GM12872 (cell line): Measurements from ENCODE around the gene TNS3.

Experiments
- TF ChIP-seq, protein P1 (sequence below): IDR thresholded peaks from 3 replicates; pipeline ENCODE4 v1.5.1; 2011; ENCODE audit warnings: low read depth, mild to moderate bottlenecking, low read length, moderate library complexity; ENCODE audit not compliant: insufficient read depth

The TNS3 gene

DNA sequence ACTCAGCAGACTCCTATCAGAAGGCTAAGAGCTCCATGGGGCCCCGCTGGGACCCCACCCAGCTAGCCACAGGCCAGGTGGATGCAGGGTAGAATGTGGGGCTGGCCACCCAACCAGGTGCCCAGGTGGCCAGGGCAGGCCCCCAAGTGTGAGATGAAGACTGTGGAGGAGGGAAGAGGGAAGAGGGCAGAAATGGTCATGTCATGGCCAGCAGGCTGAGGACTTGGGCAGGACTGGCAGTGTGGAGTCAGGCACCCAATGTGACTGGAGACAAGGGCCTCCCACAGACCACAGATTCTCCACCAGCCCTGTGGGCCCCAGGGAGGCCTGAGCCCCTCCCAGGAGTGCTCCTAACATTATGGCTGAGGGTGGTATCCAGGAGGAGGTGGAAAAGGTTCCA lies 141.6 kb downstream of the TNS3 start:
- TF ChIP-seq, protein P1, sequence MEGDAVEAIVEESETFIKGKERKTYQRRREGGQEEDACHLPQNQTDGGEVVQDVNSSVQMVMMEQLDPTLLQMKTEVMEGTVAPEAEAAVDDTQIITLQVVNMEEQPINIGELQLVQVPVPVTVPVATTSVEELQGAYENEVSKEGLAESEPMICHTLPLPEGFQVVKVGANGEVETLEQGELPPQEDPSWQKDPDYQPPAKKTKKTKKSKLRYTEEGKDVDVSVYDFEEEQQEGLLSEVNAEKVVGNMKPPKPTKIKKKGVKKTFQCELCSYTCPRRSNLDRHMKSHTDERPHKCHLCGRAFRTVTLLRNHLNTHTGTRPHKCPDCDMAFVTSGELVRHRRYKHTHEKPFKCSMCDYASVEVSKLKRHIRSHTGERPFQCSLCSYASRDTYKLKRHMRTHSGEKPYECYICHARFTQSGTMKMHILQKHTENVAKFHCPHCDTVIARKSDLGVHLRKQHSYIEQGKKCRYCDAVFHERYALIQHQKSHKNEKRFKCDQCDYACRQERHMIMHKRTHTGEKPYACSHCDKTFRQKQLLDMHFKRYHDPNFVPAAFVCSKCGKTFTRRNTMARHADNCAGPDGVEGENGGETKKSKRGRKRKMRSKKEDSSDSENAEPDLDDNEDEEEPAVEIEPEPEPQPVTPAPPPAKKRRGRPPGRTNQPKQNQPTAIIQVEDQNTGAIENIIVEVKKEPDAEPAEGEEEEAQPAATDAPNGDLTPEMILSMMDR = no peak

DNA sequence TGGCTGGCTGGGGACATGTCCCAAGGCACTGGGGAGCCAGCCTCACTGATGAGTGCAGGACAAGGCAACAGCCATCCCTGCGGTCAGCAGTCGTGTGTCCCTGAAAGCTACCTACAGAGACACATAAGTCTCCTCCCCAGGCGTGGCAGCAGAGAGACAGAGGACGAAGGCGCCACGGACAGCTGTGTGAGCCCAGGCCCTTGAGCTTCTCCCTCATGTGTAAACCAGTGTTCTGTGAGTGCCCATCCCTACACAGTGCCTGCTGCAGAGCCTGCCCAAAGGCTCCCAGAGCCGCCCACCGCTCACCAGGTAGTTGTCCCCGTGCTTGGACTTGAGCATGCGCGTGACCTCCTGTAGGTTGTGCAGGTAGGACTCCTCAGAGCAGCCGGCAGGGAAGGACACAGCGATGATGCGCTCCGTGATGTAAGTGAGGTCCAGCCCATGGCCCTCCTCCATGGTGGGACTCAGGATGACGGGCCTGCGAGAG lies 142.7 kb downstream of the TNS3 start:
- TF ChIP-seq, protein P1 = no peak

DNA sequence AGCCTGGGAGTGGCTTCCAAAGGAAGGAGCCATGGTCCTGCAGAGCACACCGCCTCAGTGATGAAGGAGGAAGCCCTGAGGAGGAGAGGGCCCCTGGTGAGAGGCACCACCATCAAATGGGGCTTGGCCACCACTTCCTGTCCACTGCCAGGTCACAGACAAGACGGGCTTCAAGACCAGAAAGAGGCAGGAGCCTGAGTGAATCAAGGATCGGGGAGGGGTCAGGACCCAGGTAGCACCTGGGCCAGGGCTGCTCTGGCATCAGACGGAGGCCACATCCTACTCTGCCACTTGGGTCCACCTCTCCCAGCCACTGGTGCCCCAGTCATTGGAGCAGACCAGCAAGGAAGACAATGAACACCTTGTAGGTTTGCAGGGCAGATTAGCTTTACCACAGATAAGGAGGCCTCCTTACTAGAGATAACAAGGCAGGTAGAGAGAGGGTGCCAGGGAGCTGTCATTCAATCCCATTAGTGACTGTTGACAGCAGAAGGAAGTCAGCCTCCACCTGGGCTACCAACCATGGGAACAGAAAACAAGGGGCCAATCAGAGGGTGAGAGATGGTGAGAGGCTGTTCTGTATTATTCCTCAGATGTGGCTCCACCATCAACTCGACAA lies 143.4 kb downstream of the TNS3 start:
- TF ChIP-seq, protein P1 = no peak

DNA sequence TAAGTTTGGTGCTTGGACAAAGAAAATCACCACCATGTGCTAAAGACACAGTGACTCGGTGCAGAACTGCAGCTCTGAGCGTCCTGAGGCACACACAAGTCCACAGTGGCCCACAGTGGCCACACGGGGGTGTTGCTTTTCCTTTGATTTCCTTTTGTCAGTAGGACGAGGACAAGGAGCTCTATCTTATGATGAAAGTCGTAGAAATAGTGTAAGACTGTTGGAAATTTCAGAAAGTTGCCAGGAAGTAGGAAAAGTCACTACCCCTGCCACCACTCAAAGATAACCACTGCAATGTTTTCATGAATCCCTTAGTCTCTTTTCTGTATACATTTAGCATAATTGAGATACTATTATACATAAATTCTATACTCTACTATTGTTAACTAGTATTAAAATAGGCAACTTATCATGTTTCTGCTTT lies 146.0 kb downstream of the TNS3 start:
- TF ChIP-seq, protein P1 = peak; percentile 60; the same call in 2 of the 3 replicates

DNA sequence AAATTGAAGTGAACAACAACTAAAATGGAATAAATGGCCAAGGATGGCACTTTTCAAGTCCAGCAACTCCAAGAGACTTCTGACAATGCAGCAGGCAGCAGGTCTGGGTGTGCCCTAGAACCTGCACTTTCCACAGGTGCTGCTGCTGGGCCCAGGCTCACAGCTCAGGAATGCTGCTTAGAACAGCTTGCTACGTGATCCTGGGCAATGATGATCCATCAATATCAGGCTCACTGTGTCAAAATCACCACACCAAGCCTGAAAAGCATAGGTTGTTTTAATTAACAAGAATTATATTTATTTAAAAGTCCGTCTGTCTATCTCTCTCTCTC lies 148.4 kb downstream of the TNS3 start:
- TF ChIP-seq, protein P1 = no peak

DNA sequence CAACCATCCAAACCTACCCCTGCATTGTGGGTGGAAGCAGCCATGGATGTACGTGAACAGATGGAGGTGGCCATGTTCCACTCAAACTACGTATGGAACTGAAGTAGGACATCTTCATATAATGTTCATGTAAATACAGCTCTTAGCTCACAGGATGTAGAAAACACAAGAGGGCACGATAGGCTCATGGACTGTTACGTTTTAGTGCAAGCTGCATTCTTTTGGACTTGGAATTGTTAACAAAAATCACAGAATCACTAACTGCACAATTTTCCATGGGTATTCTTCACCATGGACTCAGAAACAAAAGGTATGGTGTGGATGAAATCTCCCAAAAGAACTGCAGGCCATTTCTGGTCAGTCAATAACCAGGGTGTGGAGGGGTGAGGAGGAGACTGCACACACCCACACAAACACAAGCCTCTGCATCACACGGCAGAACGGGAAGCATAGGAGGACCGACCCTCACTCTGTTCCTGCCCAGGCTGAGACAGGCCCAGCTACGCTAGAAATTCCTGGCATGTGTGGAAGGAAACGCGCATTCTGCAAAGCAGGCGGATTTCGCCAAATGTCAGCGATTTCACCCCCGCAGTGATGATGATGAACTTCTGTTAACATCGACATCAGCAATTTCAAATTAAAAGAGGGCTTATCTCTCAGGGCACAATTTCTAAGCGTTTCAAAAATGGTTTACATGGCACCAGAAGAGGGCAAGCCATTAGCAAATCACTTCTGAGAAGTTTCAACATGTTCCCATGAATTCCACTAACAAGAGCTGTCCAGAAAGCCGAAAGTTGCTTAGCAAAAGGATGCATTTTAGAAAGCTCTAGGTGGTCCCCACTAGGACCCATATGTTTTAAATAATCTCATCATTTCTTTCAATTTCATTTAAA lies 149.0 kb downstream of the TNS3 start:
- TF ChIP-seq, protein P1 = no peak

DNA sequence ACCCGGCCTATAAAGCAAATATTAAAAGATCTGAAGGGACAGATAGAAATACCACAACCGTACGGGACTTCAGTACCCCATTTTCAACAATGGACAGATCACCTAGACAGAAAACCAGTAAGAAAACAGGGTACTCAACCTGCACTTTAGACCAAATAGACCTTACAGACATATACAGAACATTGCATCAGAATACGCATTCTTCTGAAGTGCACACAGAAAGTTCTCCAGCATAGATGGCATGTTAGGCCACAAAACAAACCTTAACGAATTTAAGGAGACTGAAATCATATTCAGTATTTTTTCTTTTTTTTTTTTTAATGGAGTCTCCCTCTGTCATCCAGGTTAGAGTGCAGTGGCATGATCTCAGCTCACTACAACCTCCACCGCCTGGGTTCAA lies 151.5 kb downstream of the TNS3 start:
- TF ChIP-seq, protein P1 = no peak
